ENCODE measurements around the gene SLC25A39.
"Not testable (repeated sequence)": the region's sequence is repeated elsewhere in the genome, so short reads cannot be mapped to it uniquely, and the experiment has no call there.

Gene SLC25A39, protein sequence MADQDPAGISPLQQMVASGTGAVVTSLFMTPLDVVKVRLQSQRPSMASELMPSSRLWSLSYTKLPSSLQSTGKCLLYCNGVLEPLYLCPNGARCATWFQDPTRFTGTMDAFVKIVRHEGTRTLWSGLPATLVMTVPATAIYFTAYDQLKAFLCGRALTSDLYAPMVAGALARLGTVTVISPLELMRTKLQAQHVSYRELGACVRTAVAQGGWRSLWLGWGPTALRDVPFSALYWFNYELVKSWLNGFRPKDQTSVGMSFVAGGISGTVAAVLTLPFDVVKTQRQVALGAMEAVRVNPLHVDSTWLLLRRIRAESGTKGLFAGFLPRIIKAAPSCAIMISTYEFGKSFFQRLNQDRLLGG

DNA sequence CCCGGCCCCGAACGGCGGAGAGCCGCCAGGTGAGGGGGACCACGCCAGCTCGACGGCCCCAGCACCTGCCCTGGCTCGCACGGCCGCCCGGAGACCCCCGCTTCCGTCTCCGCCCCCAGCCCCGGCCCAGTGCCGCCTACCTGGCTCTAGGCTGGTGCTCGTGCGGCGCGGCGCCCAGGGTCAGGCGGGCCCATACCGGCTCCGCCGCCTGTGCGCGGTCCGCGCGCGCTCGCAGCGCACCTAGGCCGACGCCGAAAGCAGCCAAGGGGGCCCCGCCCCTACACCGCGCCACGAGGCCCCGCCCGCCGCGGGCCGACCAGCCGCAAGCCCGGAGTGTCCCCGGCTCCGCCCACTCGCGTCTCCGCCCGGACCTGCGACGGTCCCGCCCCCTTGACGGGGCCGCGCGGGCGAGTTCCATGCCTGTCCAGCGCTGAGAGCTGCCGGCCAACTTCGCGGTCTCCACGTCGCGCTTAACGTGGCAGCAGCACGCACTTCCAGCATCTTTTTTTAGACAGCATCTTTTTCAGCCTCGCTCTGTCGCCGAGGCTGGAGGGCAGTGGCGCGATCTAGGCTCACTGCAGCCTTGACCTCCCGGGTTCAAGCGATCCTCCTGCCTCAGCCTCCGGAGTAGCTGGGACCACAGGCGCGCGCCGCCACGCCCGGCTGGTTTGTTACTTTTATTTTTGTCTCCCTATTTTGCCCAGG, at the start of gene SLC25A39:
TSS of gene SLC25A39 (minus strand) at position 253 of the 705 bp plus-strand sequence. CDS start 1,261 bp downstream, outside the sequence.
- DNase-seq (ENCODE audit: low spot score), result peak; percentile 94

DNA sequence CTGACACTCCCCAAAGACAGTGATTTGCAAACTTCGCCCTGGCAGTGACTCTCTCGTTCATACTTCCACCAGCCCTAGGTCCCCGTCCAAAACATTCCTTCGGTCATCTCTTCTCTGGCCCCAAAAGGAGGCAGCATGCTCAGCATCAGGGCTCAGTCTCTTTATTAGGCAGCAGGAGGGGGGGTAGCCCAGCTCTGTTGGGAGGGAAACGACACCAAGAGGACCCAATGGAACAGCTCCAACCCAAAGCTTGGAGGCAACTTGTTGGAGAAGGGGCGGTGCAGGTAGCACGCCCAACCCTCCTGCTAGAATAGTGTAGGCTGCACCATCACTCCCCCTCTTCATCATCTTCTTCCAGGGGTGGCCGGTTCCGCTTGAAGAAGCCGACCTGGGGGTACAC, 47.4 kb upstream of the SLC25A39 start:
- DNase-seq (ENCODE audit: low spot score), result no peak

DNA sequence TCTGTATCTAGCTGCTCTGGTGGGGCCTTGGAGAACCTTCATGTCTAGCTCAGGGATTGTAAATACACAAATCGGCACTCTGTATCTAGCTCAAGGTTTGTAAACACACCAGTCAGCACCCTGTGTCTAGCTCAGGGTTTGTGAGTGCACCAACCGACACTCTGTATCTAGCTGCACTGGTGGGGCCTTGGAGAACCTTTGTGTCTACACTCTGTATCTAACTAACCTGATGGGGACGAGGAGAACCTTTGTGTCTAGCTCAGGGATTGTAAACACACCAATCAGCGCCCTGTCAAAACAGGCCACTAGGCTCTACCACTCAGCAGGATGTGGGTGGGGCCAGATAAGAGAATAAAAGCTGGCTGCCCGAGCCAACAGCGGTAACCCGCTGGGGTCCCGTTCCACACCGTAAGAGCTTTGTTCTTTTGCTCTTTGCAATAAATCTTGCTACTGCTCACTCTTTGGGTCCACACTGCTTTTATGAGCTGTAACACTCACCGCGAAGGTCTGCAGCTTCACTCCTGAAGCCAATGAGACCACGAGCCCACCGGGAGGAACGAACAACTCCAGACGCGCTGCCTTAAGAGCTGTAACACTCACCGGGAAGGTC, 44.9 kb upstream of the SLC25A39 start:
- not testable (repeated sequence) for DNase-seq (ENCODE audit: low spot score)

DNA sequence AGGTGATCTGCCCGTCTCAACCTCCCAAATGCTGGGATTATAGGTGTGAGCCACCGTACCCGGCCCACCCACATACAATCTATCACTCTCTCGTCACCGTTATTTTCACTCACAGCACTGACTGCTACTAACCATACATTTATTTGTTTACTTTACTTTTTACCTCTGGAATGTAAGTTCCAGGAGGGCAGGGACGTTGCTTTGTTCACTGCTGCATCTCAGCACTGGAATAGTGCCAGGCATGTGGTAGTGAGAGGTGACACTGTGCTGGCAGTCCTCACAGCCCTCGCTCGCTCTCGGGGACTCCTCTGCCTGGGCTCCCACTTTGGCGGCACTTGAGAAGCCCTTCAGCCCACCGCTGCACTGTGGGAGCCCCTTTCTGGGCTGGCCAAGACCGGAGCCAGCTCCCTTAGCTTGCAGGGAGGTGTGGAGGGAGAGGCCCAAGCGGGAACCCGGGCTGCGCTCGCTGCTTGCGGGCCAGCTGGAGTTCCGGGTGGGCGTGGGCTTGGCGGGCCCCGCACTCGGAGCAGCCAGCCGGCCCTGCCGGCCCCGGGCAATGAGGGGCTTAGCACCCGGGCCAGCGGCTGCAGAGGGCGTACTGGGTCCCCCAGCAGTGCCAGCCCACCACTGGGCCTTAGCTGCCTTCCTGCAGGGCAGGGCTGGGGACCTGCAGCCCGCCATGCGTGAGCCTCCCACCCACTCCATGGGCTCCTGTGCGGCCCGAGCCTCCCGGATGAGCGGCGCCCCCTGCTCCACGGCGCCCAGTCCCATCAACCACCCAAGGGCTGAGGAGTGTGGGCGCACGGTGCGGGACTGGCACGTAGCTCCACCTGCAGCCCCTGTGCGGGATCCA, 44.0 kb upstream of the SLC25A39 start:
- not testable (repeated sequence) for DNase-seq (ENCODE audit: low spot score)

DNA sequence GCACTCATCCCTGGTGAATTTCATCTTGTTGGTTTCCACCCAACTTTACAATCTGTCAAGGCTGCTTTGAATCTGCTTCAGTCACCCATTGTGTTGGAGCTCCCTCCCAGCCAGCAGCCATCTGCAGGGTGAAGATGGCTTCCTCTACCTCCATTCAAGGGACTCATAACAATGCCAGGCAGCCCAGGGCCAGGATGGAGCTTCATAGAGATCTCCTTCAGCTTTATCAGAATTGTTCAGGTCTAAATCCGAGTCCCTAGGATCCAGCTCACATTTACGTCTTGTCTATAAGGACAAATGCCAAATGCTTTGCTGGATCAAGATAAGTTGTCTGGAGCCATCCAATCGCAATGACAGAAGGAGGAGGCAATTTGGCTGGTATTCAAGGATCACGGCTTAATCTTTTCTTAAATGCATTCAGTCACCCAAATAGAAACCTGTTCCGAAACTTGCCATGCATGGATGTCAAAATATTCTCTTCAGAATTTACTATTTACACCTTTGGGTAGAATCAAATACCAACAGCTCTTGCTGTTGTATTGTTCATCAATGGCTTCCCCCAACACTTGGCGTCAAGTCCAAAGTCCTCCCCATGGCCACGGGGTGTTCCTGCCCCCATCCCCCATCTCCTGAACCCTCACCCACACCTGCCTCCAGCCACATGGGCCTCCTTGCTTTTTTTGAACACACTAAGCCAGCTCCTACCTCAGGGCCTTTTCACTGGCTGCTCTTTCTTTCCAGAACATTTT, 42.8 kb upstream of the SLC25A39 start:
- DNase-seq (ENCODE audit: low spot score), result no peak

DNA sequence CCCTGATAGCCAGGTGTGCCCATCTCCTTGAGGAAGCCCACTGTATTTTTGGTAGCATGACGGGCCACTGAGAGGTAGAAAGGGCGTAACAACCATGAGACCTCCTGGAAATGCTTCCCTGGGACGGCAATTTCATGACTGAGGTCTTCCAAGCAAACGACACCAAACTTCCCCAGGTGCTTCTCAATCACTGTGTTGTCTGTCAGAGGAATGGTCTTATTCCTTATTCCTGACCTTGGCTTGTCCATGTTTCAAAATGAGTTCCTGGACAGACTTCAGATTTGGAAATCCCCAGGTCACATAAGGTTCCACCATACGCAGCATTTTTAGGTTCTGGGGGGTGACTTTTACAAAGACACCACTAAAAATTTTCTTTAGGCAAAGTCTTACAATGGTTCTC, 40.4 kb upstream of the SLC25A39 start:
- not testable (repeated sequence) for DNase-seq (ENCODE audit: low spot score)

DNA sequence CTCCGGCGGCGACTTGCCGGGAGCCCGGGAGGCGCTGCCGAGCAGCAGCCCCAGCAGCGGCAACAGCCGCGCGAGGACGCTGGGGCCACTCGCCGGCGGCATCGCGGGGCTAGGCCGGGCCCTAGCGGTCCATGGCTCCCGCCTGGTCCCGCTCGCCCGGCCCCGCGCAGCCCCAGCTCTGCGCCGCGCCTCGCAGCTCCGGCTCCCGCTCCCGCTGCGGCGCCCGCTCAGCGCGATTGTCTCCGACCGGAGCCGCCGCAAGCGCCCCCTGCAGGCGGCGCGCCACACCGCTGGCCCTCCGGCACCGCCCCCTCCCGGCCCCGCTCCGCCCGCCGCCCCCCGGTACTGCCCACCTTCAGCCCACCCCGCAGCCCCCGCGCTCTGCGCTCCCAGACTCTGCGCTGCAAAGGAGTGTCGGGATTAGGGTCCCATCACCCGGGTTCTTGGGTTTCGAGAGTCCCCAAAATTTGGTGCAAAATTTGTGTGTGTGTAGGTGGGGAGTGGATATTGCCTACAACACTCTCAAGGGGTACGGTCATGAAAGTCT, 39.1 kb upstream of the SLC25A39 start, which contains the start of gene FAM171A2:
TSS of gene FAM171A2 (minus strand) at position 241 of the 547 bp plus-strand sequence. CDS start at position 102, 139 bp downstream.
- peak; percentile 49 for DNase-seq (ENCODE audit: low spot score)

DNA sequence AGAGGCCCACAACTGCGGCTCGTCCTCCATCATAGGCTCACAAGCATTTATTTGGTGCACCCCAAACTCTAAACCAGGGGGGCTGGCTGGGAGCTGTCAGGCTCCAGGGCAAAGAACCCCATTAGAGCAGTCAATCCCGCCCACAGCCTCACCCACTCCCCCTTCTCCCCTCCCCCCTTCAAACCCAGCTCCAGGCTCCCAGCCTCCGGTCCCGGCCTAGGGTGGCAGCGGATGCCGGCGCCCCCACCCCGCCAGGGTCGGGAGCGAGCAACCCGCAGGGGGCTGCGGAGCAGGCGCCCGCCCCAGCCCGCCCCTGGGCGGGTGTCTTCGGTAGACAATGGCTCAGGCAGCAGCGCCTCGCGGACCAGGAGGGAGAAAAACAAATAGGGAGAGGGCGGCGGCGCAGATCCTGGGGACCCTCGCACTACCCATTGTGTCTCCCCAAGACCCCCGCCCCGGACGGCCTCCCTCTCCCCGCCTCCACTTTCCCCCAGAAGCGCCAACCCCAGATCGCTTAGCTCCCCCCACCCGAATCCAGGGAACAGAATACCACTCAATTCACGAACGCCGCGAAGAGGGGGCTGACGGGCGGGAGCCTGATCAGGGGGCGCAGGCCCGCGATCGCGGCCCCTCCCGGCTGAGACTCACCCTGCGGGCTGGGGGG, 38.5 kb upstream of the SLC25A39 start:
- DNase-seq (ENCODE audit: low spot score), result no peak

DNA sequence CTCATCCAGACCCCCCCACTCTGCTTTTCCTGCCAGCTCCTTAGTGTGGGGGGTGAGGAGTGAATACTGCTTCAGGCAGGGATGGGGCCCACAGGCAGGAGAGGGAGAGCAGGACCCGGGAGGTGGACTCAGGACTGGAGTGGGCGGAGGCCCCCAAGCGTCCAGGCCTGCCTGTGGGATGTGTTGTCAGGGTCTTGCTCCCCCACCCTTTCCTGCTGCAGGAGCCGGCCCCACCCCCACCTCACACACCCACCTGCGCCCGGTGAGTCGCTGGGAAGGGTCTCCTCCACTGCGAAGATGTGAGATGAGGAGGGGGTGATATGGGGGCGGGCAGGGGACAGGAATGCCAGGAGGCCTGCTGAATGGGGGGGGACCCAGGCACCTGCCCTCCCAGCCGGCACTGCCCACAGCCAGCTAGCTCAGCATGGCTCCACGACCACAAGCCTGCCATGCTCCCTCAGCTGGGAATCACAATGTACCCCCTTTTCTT, 37.9 kb upstream of the SLC25A39 start:
- DNase-seq (ENCODE audit: low spot score), result no peak

DNA sequence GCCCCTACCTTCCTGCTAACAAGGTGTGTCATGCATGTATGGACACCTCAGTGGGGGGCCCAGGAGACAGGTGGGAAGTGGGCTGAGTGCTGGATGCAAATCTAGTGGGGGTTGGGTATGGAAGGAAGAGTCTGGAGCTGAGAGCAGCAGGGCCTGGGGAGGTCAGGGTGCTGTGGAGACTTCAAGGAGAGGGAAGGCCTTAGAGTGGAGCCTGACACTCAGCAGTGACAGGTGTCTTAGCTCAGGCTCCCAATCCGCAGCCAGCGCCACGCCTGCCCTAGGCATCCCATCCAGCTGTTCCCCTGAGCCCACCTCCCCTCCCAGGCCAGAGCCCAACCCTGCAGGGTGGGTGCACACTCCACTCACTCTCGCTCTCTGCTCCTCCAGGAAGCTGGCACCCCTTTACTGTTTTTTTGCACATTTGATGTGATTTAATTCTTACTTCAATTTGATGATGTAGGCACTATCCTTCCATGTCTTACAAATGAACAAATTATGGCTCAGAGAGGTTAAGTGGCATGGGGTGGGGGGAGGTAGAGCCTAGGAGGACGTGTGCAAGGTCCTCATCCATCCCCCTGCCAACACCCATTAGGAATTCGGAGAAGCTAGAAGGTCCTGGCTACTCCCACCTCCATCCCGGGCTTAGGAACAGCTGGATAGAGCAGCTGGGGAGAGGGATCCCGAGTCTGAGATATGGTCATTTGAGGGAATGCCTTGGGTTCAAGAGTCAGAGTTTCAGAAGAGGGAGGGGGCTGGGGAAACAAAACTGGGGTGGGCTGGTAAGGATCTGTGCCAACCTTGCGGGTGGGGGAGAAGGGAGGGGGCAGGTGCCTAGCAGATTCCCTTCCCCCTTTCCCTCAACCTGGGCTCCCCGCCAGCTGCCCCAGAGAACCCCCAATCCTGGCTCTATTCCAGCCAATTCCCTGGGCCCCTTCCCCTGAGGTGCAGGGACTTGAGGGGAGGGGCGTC, 37.0 kb upstream of the SLC25A39 start:
- DNase-seq (ENCODE audit: low spot score), result no peak

DNA sequence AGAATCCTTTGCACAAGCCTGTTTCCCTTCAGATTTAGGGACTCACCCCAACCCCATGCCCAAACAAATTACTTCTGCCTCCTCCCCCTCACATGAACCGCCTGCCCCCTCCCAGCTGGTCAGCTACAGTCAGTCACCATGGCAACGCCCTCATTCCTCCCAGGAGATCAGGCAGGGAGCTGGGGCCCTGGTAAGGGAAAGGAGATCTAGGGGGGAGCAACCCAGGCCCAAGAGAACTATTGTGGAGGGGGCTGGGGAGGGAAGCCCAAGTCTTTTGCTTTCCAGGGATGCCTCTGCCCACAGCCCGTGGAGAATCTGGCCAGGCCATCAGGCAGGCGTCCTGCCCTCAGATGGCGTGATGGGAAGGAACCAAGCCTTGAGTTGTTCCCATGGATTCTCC, 36.2 kb upstream of the SLC25A39 start:
- DNase-seq (ENCODE audit: low spot score), result no peak

DNA sequence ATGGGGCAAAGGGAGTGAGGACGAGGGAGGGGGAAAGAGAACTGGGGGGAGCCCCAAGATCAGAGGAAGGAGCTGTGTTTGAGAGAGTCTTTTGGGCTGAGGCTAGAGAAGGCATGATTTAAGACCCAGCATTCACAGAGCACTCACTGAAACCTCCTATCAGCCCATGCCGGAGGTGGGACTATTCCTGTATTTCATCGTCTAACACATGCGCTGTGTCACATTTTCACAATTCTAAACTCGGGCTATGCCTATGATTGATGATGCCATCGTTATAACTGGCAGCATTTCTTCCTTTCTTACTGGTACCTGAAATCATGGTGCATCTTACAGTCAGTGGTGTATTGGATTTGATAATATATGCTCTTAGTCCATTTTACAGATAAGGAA, 35.5 kb upstream of the SLC25A39 start:
- no peak for DNase-seq (ENCODE audit: low spot score)

DNA sequence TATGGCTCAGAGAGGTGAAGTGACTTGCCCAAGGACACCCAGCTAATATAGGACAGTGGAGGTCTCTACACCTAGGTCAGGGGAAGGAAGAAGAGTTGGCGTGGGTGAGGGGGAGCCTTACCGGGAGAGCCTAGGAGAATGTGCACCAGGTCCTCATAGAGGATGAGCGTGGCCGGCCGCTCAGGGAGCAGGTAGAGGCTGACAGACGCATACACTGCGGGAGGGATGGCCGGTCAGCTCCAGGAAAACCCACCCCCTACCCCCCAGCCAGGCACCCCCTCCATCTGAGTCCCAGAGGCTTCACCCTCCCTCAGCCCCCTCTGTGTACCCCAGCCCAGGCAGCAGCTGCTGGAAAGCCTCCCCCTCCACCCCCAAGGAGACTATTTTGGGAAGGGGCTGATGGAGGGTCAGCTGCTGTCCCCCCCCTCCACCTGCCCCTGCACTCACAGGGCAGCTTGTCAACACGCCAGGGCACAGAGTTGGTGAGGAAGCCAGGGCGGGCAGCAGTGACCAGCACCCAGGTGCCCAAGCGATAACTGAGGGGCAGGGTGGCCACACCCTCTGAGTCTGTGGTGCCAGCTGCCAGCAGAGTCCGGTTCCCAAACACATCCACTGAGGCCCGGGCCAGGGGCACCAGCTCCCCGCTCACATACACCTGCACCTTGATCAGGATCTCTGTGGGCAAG, 35.0 kb upstream of the SLC25A39 start:
- no peak for DNase-seq (ENCODE audit: low spot score)

DNA sequence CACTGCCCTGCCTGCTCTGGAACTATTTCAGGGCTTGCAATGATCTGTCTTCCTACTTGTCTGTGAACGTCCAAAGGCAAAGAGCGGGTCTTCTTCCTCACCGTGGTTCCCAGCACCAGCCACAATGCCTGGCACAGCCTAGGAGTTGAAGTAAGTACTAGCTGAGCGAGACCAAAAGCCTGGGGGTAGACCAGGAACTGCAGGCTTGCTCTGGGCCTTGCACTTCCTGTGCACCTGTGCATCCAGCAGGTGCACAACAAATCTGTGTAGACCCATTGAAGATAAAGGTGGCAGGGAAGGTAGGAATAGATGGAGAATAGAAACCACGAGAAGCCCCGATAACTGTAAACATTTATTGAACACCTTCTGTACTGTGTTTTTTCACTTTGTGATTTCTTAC, 34.4 kb upstream of the SLC25A39 start:
- DNase-seq (ENCODE audit: low spot score), result no peak

DNA sequence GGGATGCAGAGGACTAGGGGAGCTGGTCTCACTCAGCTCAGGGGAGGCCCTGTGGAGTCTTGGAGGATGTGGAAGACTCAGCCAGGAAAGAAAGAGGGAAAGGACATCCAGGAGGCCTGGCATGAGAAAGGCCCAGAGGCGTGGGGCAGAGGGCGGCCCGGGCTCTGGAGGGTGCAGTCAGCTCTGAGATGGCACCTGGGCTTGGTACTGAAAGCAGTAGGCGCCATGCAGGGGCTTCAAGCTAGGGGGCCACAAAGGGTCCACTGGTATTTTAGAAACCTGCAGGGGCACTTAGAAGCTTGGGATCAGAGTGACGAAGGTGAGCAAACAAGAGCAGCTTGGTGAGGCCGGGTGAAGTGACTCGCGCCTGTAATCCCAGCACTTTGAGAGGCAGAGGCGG, 33.4 kb upstream of the SLC25A39 start:
- DNase-seq (ENCODE audit: low spot score), result no peak

DNA sequence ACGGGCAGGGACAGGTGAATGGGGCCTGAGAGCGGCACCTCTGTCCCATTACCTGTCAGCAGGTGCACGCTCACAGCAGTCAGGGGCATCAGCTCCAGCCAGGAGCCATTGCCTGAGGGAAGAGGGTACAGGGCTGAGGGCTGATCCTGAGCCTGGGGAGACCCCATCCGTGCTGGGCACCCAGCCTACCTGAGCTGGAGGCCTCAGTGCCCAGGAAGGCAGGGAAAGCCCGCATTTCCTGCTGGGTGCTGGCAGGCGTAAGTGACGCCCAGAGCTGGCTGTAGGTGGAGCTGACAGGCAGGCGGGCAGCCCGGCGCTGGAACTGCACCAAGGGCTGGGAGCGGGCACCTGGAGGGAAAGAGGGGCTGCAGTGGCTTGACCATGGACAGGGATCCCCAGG, 31.6 kb upstream of the SLC25A39 start:
- DNase-seq (ENCODE audit: low spot score), result no peak

DNA sequence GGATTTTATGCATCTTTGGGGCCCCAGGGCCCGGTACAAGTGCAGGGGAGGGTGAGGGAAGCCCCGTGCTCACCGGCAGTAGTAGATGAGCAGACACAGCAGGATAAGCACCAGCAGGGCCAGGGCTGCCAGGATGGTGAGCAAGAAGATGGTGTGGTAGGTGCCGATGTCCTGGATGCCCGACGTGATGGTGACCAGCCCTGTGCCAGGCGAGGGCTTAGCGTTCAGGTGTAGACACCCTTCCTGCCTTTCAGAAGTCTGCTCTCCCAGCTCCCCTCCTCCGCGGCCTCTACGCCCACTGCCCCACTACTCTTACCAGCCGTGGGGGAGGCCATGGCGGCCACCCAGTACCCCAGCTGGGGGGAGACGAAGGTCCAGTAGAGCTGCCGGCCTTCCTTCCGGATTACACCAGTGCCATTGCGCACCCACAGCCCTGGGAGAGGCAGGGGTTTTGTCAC, 31.0 kb upstream of the SLC25A39 start:
- no peak for DNase-seq (ENCODE audit: low spot score)
